OCI-LY1 (cell line): ENCODE data around the gene RYR1.

Experiments
- CTCF ChIP-seq: fragments of 200-600 bp; sonication (generic), shearing (Covaris generic); IDR thresholded peaks from 2 replicates; pipeline ENCODE4 v1.5.1; 2017; ENCODE audit warnings: mild to moderate bottlenecking, antibody characterized with exemption, low read length, moderate library complexity, mixed read lengths
- EZH2 ChIP-seq: fragments of 200-600 bp; sonication (generic), shearing (Covaris generic); IDR thresholded peaks from 2 replicates; pipeline ENCODE4 v1.8.0; 2017; ENCODE audit warnings: borderline replicate concordance, mixed run types, mild to moderate bottlenecking, antibody characterized with exemption, low read length, moderate library complexity, mixed read lengths

- TF ChIP-seq CTCF (no peak), EZH2 (no peak)
These were observed 45.7 kb upstream of the RYR1 start, which contains the start of gene GGN for GRCh38 chr19:38387550-38388348.
